ENCODE results near the gene ZMAT5. TPM values are rescaled to one million over a fixed set of nuclear protein-coding genes. Genes with fewer than 3 reads are reported as not detected.

ZMAT5 gene
- total and polyA plus RNA-seq, 7 donors, result 13.2 to 33.7 (median 24.6) TPM

GRCh38 chr22:29701155-29701999 lies 65.4 kb downstream of the ZMAT5 start:
- Histone ChIP-seq H3K9me3 (no peaks in the 10 kb centered on the region), H3K27me3 (peaks cover 0 to 40% (median 0%) of the 10 kb centered on the region in 3 donors), H3K36me3 (peaks cover 0 to 18% (median 3%) of the 10 kb centered on the region in 4 donors), H3K27ac (no peak overlapping the region), H3K4me1 (peaks cover 0 to 31% (median 21%) of the 10 kb centered on the region in 4 donors), H3K4me3 (no peak overlapping the region)
- TF ChIP-seq, protein P1, sequence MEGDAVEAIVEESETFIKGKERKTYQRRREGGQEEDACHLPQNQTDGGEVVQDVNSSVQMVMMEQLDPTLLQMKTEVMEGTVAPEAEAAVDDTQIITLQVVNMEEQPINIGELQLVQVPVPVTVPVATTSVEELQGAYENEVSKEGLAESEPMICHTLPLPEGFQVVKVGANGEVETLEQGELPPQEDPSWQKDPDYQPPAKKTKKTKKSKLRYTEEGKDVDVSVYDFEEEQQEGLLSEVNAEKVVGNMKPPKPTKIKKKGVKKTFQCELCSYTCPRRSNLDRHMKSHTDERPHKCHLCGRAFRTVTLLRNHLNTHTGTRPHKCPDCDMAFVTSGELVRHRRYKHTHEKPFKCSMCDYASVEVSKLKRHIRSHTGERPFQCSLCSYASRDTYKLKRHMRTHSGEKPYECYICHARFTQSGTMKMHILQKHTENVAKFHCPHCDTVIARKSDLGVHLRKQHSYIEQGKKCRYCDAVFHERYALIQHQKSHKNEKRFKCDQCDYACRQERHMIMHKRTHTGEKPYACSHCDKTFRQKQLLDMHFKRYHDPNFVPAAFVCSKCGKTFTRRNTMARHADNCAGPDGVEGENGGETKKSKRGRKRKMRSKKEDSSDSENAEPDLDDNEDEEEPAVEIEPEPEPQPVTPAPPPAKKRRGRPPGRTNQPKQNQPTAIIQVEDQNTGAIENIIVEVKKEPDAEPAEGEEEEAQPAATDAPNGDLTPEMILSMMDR (IDR thresholded peaks at IDR 0.05), result no peak
- TF ChIP-seq POLR2A (IDR thresholded peaks at IDR 0.05) (no peak), EP300 (IDR thresholded peaks at IDR 0.05) (no peak), POLR2AphosphoS5 (IDR thresholded peaks at IDR 0.05) (no peak)
- intact Hi-C loops (cut with DNase I), result no loop called here
- DNase-seq, result no peak
- WGBS, 2 donors, result 8 to 27% methylated on average over 14 of the region's 14 CpGs

GRCh38 chr22:29700900-29701154 lies 66.0 kb downstream of the ZMAT5 start:
- TF ChIP-seq POLR2A (IDR thresholded peaks at IDR 0.05) (no peak), EP300 (IDR thresholded peaks at IDR 0.05) (no peak), POLR2AphosphoS5 (IDR thresholded peaks at IDR 0.05) (no peak)
- TF ChIP-seq, protein P1 (IDR thresholded peaks at IDR 0.05), result no peak
- 33 to 49% methylated on average over 9 of the region's 9 CpGs for WGBS, 2 donors
- peaks cover 0 to 40% (median 0%) of the 10 kb centered on the region in 3 donors for H3K27me3 ChIP-seq
- intact Hi-C loops (cut with DNase I), result no loop called here
- H3K4me3 ChIP-seq, result no peak overlapping the region
- no peaks in the 10 kb centered on the region for H3K9me3 ChIP-seq
- H3K36me3 ChIP-seq, result peaks cover 0 to 23% (median 3%) of the 10 kb centered on the region in 4 donors
- H3K4me1 ChIP-seq, result peaks cover 0 to 31% (median 18%) of the 10 kb centered on the region in 4 donors
- no peak overlapping the region for H3K27ac ChIP-seq
- DNase-seq, result no peak

GRCh38 chr22:29700206-29700899 lies 66.5 kb downstream of the ZMAT5 start:
- no peak for DNase-seq
- intact Hi-C loops (cut with DNase I), result no loop called here
- Histone ChIP-seq H3K4me1 (peaks cover 0 to 29% (median 15%) of the 10 kb centered on the region in 4 donors), H3K27me3 (peaks cover 0 to 40% (median 0%) of the 10 kb centered on the region in 3 donors), H3K27ac (no peak overlapping the region), H3K9me3 (no peaks in the 10 kb centered on the region), H3K4me3 (no peak overlapping the region), H3K36me3 (peaks cover 0 to 28% (median 5%) of the 10 kb centered on the region in 4 donors)
- no peak for TF ChIP-seq EP300 (IDR thresholded peaks at IDR 0.05)
- TF ChIP-seq, protein P1 (IDR thresholded peaks at IDR 0.05), result no peak
- no peak for TF ChIP-seq POLR2AphosphoS5 (IDR thresholded peaks at IDR 0.05)
- TF ChIP-seq POLR2A (IDR thresholded peaks at IDR 0.05), result no peak
- 69 to 71% methylated on average over 19 of the region's 19 CpGs for WGBS, 2 donors

DNA sequence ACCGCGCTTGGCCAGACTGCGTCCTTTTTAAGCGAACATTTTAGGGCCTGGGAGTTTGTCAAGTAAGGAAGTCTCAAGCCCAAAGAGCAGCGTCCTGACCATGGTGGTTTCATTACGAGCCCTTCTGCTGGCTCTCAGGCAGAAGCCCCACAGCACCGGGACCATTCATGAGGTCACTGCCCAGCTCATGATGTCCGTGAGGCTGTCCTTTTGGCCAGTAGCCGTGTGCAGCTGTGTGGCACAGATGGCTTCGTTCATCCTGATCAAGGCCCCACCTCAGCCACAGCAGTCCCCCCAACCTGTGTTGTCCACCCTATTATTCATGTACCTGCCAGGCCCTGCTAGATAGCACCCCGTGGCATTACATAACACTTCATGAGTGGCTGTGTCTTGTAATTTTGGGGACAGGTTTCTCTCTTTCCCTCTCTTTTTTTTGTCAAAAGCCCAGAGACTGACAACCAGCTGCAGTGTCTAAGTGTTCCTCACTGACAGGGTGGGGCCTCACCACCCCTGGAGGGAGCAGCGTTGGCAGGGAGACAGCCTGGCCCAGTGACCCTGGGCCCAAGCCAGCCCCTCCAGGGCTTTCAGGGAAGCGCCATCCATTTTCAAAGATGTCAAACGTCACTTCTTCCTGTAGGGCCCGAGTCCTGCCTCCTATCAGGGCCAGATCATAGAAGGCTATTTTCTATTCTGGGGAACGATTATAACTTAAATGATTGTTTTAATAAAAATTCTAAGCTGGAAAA lies 68.8 kb downstream of the ZMAT5 start:
- intact Hi-C loops (cut with DNase I), result no loop called here
- Histone ChIP-seq H3K9me3 (no peaks in the 10 kb centered on the region), H3K27ac (no peak overlapping the region), H3K4me1 (peaks cover 0 to 18% (median 4%) of the 10 kb centered on the region in 4 donors), H3K4me3 (no peak overlapping the region), H3K27me3 (peaks cover 0 to 29% (median 0%) of the 10 kb centered on the region in 3 donors), H3K36me3 (peaks cover 0 to 42% (median 11%) of the 10 kb centered on the region in 4 donors)
- no peak for DNase-seq
- TF ChIP-seq, protein P1 (IDR thresholded peaks at IDR 0.05), result no peak
- TF ChIP-seq EP300 (IDR thresholded peaks at IDR 0.05), result no peak
- no peak for TF ChIP-seq POLR2A (IDR thresholded peaks at IDR 0.05)
- TF ChIP-seq POLR2AphosphoS5 (IDR thresholded peaks at IDR 0.05), result no peak
- 93% methylated on average over 16 of the region's 16 CpGs for WGBS, 2 donors

Data from sigmoid colon (tissue), 7 donors.